Thyroid gland (tissue), 4 donors: ENCODE results near the gene CSRP3.

Experiments used
- CTCF ChIP-seq, 6 experiments: fragments of 200-600 bp in 3 of 6; fragments of 450-650 bp in 3 of 6; sonication (generic) in 3 of 6; IDR thresholded peaks; one replicate each; pipeline ENCODE4 v1.5.1; 2016 to 2019; ENCODE audit warnings: antibody characterized with exemption in 6 of 6, mild to moderate bottlenecking in 2 of 6, inconsistent platforms in 1 of 6, moderate library complexity in 1 of 6
- POLR2A ChIP-seq, 2 donors: fragments of 450-650 bp; IDR thresholded peaks; one replicate each; pipeline ENCODE4 v1.6.1; 2017; ENCODE audit warnings: antibody characterized with exemption in 2 of 2, mild to moderate bottlenecking in 2 of 2, moderate library complexity in 1 of 2

- TF ChIP-seq POLR2A (IDR thresholded peaks at IDR 0.05): no peak
- no peak for TF ChIP-seq CTCF (IDR thresholded peaks at IDR 0.05)
These were observed 41.4 kb upstream of the CSRP3 start for GRCh38 chr11:19243143-19243542.
